Ramos (cell line): ENCODE measurements around the gene CLDN11.

ENCODE experiments used
- in situ Hi-C: fragments of 300-500 bp; cut with MboI; formaldehyde crosslinking; loops from one replicate; pipeline ENCODE4 v1.14.3; 2022; ENCODE audit warnings: low sequenced_read_pairs; ENCODE audit not compliant: unreplicated experiment

Gene CLDN11

GRCh38 chr3:170425491-170426239 lies 7.0 kb downstream of the CLDN11 start:
- in situ Hi-C loops, result no loop called here

- in situ Hi-C loops, result no loop called here
Observed at GRCh38 chr3:170426240-170426797, 7.7 kb downstream of the CLDN11 start.

- in situ Hi-C loops, result no loop called here
Observed at GRCh38 chr3:170428095-170428494, 9.4 kb downstream of the CLDN11 start.

GRCh38 chr3:170429050-170429449 lies 10.4 kb downstream of the CLDN11 start:
- in situ Hi-C loops, result no loop called here

GRCh38 chr3:170431054-170431453 lies 12.4 kb downstream of the CLDN11 start:
- in situ Hi-C loops, result no loop called here

- in situ Hi-C loops, result no loop called here
Observed at GRCh38 chr3:170432416-170432815, 13.7 kb downstream of the CLDN11 start.

- in situ Hi-C loops, result no loop called here
Observed at GRCh38 chr3:170436697-170437096, 18.0 kb downstream of the CLDN11 start.

- in situ Hi-C loops, result no loop called here
Observed at GRCh38 chr3:170437176-170437575, 18.5 kb downstream of the CLDN11 start.

- in situ Hi-C loops, result no loop called here
Observed at GRCh38 chr3:170437696-170438407, 19.2 kb downstream of the CLDN11 start.

- in situ Hi-C loops, result no loop called here
Observed at GRCh38 chr3:170438836-170439235, 20.2 kb downstream of the CLDN11 start.

GRCh38 chr3:170440344-170440743 lies 21.7 kb downstream of the CLDN11 start:
- in situ Hi-C loops, result no loop called here

- in situ Hi-C loops, result no loop called here
Observed at GRCh38 chr3:170441412-170441811, 22.7 kb downstream of the CLDN11 start.

- in situ Hi-C loops, result no loop called here
Observed at GRCh38 chr3:170442947-170443346, 24.3 kb downstream of the CLDN11 start.

- in situ Hi-C loops, result no loop called here
Observed at GRCh38 chr3:170443457-170443856, 24.8 kb downstream of the CLDN11 start.

- in situ Hi-C loops, result no loop called here
Observed at GRCh38 chr3:170448584-170448983, 29.9 kb downstream of the CLDN11 start.

- in situ Hi-C loops, result no loop called here
Observed at GRCh38 chr3:170450039-170450438, 31.4 kb downstream of the CLDN11 start.

GRCh38 chr3:170454509-170454908 lies 35.8 kb downstream of the CLDN11 start:
- in situ Hi-C loops, result no loop called here

- in situ Hi-C loops, result no loop called here
Observed at GRCh38 chr3:170458285-170458684, 39.6 kb downstream of the CLDN11 start.

GRCh38 chr3:170463011-170463410 lies 44.3 kb downstream of the CLDN11 start:
- in situ Hi-C loops, result no loop called here

- in situ Hi-C loops, result no loop called here
Observed at GRCh38 chr3:170465955-170466354, 47.3 kb downstream of the CLDN11 start.

- in situ Hi-C loops, result no loop called here
Observed at GRCh38 chr3:170467007-170467406, 48.3 kb downstream of the CLDN11 start.
